Gastrocnemius medialis (tissue), 4 donors: Measurements from ENCODE around the gene ATP7B.

Experiments
- CTCF ChIP-seq, 5 experiments: fragments of 450-650 bp in 3 of 5; fragments of 200-600 bp in 2 of 5; sonication (generic) in 2 of 5; IDR thresholded peaks in 4 of 5; conservative IDR thresholded peaks in 1 of 5; 1 replicate in 4 of 5; 2 replicates in 1 of 5; pipeline ENCODE4 v1.5.1; 2016 to 2019; ENCODE audit warnings: antibody characterized with exemption in 5 of 5, mild to moderate bottlenecking in 3 of 5, moderate library complexity in 3 of 5
- POLR2A ChIP-seq, 2 donors: fragments of 450-650 bp; IDR thresholded peaks; one replicate each; pipeline ENCODE4 v1.6.1; 2017; ENCODE audit warnings: antibody characterized with exemption in 2 of 2, mild to moderate bottlenecking in 2 of 2, moderate library complexity in 2 of 2

GRCh38 chr13:52001120-52001731 is 10.0 kb downstream of the ATP7B start:
- TF ChIP-seq CTCF (IDR thresholded peaks at IDR 0.05 in 4 of 5, conservative IDR thresholded peaks at IDR 0.05 in 1 of 5) (peak; percentile 42 to 71 (median 53)), POLR2A (IDR thresholded peaks at IDR 0.05) (no peak)
